Karpas-422 (cell line): ENCODE measurements around the gene CD2. TPM values are rescaled to one million over a fixed set of nuclear protein-coding genes. Genes with fewer than 3 reads are reported as not detected.

Experiments used
- DNase-seq: peaks from one replicate; pipeline ENCODE4 v3.0.0-alpha.2; 2015
- H2AFZ ChIP-seq: fragments of 200-600 bp; sonication (generic); 2 replicates; pipeline ENCODE4 v1.6.1; 2014; ENCODE audit warnings: antibody characterized with exemption, low read length, mixed read lengths
- H3K27ac ChIP-seq: fragments of 200-600 bp; sonication (generic); 2 replicates; pipeline ENCODE4 v1.5.1; 2014; ENCODE audit warnings: mild to moderate bottlenecking, low read length, moderate library complexity
- H3K27me3 ChIP-seq: fragments of 200-600 bp; sonication (generic); 2 replicates; pipeline ENCODE4 v1.6.1; 2014; ENCODE audit warnings: low read length, mixed read lengths
- H3K36me3 ChIP-seq: fragments of 200-600 bp; sonication (generic); 2 replicates; pipeline ENCODE4 v1.6.1; 2014; ENCODE audit warnings: low read length, mixed read lengths; ENCODE audit not compliant: insufficient read depth
- H3K4me1 ChIP-seq: fragments of 200-600 bp; sonication (generic); 2 replicates; pipeline ENCODE4 v1.6.1; 2014; ENCODE audit warnings: mild to moderate bottlenecking, low read length, mixed read lengths
- H3K4me2 ChIP-seq: fragments of 200-600 bp; sonication (generic); 2 replicates; pipeline ENCODE4 v1.6.1; 2014; ENCODE audit warnings: low read length, low read depth, mild to moderate bottlenecking; ENCODE audit not compliant: poor library complexity, severe bottlenecking
- H3K4me3 ChIP-seq: fragments of 200-600 bp; sonication (generic); 2 replicates; pipeline ENCODE4 v1.5.1; 2014; ENCODE audit warnings: mild to moderate bottlenecking, antibody characterized with exemption, low read length, mixed read lengths
- H3K79me2 ChIP-seq: fragments of 200-600 bp; sonication (generic); 2 replicates; pipeline ENCODE4 v1.6.1; 2014; ENCODE audit warnings: mild to moderate bottlenecking, low read length, mixed read lengths
- H3K9ac ChIP-seq: fragments of 200-600 bp; sonication (generic); 2 replicates; pipeline ENCODE4 v1.6.0; 2014; ENCODE audit warnings: low read length
- H3K9me2 ChIP-seq: fragments of 200-600 bp; sonication (generic), shearing (Covaris generic); replicated peaks from 2 replicates; pipeline ENCODE4 v1.6.0; 2014; ENCODE audit warnings: mild to moderate bottlenecking, low read length, moderate library complexity; ENCODE audit not compliant: insufficient read depth
- H3K9me3 ChIP-seq: fragments of 300-700, 200-600 bp; sonication (generic); 2 replicates; pipeline ENCODE4 v1.6.1; 2014; ENCODE audit warnings: low read length, mixed read lengths
- H4K20me1 ChIP-seq: fragments of 200-600 bp; sonication (generic); 2 replicates; pipeline ENCODE4 v1.6.1; 2014; ENCODE audit warnings: mild to moderate bottlenecking, antibody characterized with exemption, low read length, low read depth; ENCODE audit not compliant: insufficient read depth
- total RNA-seq: library from RNA; depleted of rRNA; stranded (reverse); fragments of >200 nt; shearing (Covaris generic); gene quantifications from 2 replicates; pipeline ENCODE4 v1.2.3, GENCODE V29; 2014; ENCODE audit warnings: low replicate concordance

The CD2 gene
- total RNA-seq, 1 experiment from 2014 or later: not detected

DNA sequence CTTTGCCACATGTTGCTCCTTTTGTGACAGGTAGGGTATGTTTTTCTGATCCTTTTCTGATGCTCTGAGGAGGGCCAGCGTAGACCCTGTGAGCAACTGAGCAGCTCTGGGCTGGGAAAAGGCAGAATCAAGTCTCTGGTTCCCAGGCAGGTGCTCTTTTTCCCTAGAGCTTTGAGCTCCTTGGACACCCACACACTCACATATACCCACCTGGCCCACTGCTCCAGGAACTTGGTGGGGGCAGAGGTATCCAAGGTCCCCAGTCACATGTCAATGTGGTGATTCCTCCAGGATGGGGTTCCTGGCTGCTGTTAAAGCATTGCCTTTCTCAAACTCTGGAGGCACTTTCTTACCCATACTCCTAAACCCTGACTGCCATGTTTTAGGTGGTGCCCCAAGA lies 5.4 kb downstream of the CD2 start:
- Histone ChIP-seq H3K9me3 (no peaks in the 10 kb centered on the region), H3K4me3 (no peak overlapping the region), H2AFZ (no peak overlapping the region), H3K4me1 (no peaks in the 10 kb centered on the region), H3K4me2 (no peak overlapping the region), H4K20me1 (no peaks in the 10 kb centered on the region), H3K9ac (no peak overlapping the region), H3K9me2 (no peaks in the 10 kb centered on the region), H3K79me2 (no peaks in the 10 kb centered on the region), H3K36me3 (no peaks in the 10 kb centered on the region), H3K27me3 (no peaks in the 10 kb centered on the region), H3K27ac (no peak overlapping the region)
- DNase-seq: no peak

DNA sequence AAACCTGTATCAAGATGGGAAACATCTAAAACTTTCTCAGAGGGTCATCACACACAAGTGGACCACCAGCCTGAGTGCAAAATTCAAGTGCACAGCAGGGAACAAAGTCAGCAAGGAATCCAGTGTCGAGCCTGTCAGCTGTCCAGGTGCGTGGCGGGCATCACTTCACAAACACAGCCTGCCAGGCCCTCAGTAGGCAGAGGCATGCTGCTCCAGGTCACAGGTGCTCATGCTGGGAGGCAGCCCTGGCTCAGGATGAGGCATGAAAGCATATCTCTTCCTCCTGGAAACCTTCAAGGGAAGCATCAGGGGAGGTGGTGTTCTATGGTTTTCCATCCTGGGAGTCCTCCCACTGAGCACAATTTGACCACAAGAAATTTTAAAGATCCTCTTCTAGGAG lies 6.3 kb downstream of the CD2 start:
- Histone ChIP-seq H3K27ac (no peak overlapping the region), H3K4me3 (no peak overlapping the region)

GRCh38 chr1:116760996-116761665 lies 6.9 kb downstream of the CD2 start:
- no peak overlapping the region for H3K4me2 ChIP-seq
- H3K27me3 ChIP-seq: no peaks in the 10 kb centered on the region
- no peak overlapping the region for H3K27ac ChIP-seq
- no peaks in the 10 kb centered on the region for H3K36me3 ChIP-seq
- no peak overlapping the region for H3K9ac ChIP-seq
- DNase-seq: no peak
- no peak overlapping the region for H3K4me3 ChIP-seq
- no peaks in the 10 kb centered on the region for H3K9me2 ChIP-seq
- H3K79me2 ChIP-seq: no peaks in the 10 kb centered on the region
- no peak overlapping the region for H2AFZ ChIP-seq
- no peaks in the 10 kb centered on the region for H3K9me3 ChIP-seq
- H4K20me1 ChIP-seq: no peaks in the 10 kb centered on the region
- no peaks in the 10 kb centered on the region for H3K4me1 ChIP-seq

More for the DNA sequence above, 6.3 kb downstream of the CD2 start:
- H3K4me1 ChIP-seq: no peaks in the 10 kb centered on the region
- no peak overlapping the region for H3K9ac ChIP-seq
- H3K79me2 ChIP-seq: no peaks in the 10 kb centered on the region
- H3K27me3 ChIP-seq: no peaks in the 10 kb centered on the region
- H2AFZ ChIP-seq: no peak overlapping the region
- no peak overlapping the region for H3K4me2 ChIP-seq
- no peaks in the 10 kb centered on the region for H3K36me3 ChIP-seq
- no peaks in the 10 kb centered on the region for H3K9me3 ChIP-seq
- H3K9me2 ChIP-seq: no peaks in the 10 kb centered on the region
- DNase-seq: no peak
- no peaks in the 10 kb centered on the region for H4K20me1 ChIP-seq

- H3K9me2 ChIP-seq: no peaks in the 10 kb centered on the region
- H3K4me3 ChIP-seq: no peak overlapping the region
- H3K4me2 ChIP-seq: no peak overlapping the region
- H2AFZ ChIP-seq: no peak overlapping the region
- H3K9me3 ChIP-seq: no peaks in the 10 kb centered on the region
- no peaks in the 10 kb centered on the region for H3K27me3 ChIP-seq
- H3K9ac ChIP-seq: no peak overlapping the region
- no peak overlapping the region for H3K27ac ChIP-seq
- no peak for DNase-seq
- H3K79me2 ChIP-seq: no peaks in the 10 kb centered on the region
- no peaks in the 10 kb centered on the region for H4K20me1 ChIP-seq
- no peaks in the 10 kb centered on the region for H3K36me3 ChIP-seq
- no peaks in the 10 kb centered on the region for H3K4me1 ChIP-seq
These were observed 8.1 kb downstream of the CD2 start for GRCh38 chr1:116762281-116762680.

DNA sequence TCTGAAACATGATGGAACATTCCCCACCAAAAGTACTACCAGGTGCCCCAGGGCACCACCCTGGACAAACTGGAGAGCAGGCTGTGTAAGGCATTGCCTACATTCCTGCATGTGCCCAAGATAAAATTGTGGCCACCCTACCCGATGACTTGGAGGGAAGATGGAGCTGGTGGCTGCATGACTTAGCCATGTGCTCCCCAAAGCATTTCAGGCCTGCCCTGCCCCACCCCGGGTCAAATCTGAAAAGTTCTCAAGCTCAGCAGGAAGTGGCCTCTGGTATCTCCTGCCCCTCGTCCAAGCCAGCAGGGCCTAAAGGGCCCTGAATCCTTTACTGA lies 8.5 kb downstream of the CD2 start:
- H2AFZ ChIP-seq: no peak overlapping the region
- H3K27me3 ChIP-seq: no peaks in the 10 kb centered on the region
- H4K20me1 ChIP-seq: no peaks in the 10 kb centered on the region
- no peak overlapping the region for H3K4me3 ChIP-seq
- no peaks in the 10 kb centered on the region for H3K9me2 ChIP-seq
- no peak overlapping the region for H3K4me2 ChIP-seq
- H3K9me3 ChIP-seq: no peaks in the 10 kb centered on the region
- no peak overlapping the region for H3K9ac ChIP-seq
- no peaks in the 10 kb centered on the region for H3K79me2 ChIP-seq
- DNase-seq: no peak
- H3K4me1 ChIP-seq: no peaks in the 10 kb centered on the region
- H3K27ac ChIP-seq: no peak overlapping the region
- H3K36me3 ChIP-seq: no peaks in the 10 kb centered on the region

GRCh38 chr1:116763116-116763786 lies 9.0 kb downstream of the CD2 start:
- no peak for DNase-seq
- H3K4me3 ChIP-seq: no peak overlapping the region
- H4K20me1 ChIP-seq: no peaks in the 10 kb centered on the region
- no peaks in the 10 kb centered on the region for H3K4me1 ChIP-seq
- H3K27me3 ChIP-seq: no peaks in the 10 kb centered on the region
- no peak overlapping the region for H3K27ac ChIP-seq
- no peaks in the 10 kb centered on the region for H3K36me3 ChIP-seq
- no peaks in the 10 kb centered on the region for H3K79me2 ChIP-seq
- no peaks in the 10 kb centered on the region for H3K9me2 ChIP-seq
- no peak overlapping the region for H2AFZ ChIP-seq
- H3K9me3 ChIP-seq: no peaks in the 10 kb centered on the region
- no peak overlapping the region for H3K4me2 ChIP-seq
- no peak overlapping the region for H3K9ac ChIP-seq

DNA sequence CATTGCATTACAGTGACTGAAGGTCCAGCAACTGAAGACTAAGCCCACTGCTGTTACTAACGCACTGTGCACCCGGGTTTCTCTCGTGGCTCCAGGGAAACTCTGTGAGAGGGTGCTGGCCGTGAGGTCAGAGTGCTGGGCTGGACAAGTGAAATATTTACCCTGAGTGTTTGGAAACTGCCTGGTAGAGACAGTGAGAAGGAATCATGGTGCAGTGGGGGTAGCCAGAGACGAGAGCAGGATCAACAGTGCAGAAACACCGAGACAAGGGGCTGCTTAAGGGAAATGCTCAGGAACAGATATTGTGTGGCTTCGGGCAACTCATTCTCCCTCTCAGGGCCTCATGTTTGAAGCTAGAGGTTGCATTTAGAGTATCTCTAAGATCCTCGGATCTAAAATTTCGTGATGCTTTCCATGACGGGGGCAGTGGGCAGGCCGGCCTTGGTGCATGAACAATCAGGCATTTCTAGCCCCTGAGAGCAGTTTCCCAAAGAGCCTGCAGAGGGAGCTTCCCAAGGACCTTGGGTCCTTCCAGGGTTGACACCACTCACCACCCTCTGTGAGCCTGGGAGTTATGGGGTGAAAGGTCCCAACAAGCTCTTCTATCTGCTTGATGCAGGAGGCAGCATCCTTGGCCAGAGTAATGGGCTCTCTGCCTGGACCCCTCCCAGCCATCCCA lies 9.7 kb downstream of the CD2 start:
- H3K36me3 ChIP-seq: no peaks in the 10 kb centered on the region

DNA sequence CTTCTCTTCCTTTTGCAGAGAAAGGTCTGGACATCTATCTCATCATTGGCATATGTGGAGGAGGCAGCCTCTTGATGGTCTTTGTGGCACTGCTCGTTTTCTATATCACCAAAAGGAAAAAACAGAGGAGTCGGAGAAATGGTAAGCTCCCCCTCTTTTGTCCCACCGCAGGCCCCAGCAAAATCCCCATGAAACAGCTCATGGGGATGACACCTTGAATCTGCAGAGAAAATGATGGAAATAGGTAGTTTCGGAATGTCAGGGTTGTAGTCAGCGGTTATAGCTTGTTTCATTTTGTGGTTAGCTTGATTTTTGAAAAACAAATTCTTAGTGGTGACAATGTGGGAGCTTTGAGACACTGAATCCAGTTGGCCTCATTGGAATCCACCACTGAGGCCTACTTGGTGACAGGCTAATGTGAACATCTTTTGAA lies 10.3 kb downstream of the CD2 start:
- Histone ChIP-seq H3K9ac (no peak overlapping the region), H3K27me3 (no peaks in the 10 kb centered on the region), H3K9me3 (no peaks in the 10 kb centered on the region), H3K4me3 (no peak overlapping the region), H3K9me2 (no peaks in the 10 kb centered on the region), H3K4me2 (no peak overlapping the region), H2AFZ (no peak overlapping the region), H3K27ac (no peak overlapping the region), H3K79me2 (no peaks in the 10 kb centered on the region), H3K4me1 (no peaks in the 10 kb centered on the region), H3K36me3 (no peaks in the 10 kb centered on the region), H4K20me1 (no peaks in the 10 kb centered on the region)
- no peak for DNase-seq

More for the DNA sequence above, 9.7 kb downstream of the CD2 start:
- Histone ChIP-seq H3K4me3 (no peak overlapping the region), H3K4me2 (no peak overlapping the region), H2AFZ (no peak overlapping the region), H3K27ac (no peak overlapping the region), H3K79me2 (no peaks in the 10 kb centered on the region), H3K4me1 (no peaks in the 10 kb centered on the region), H3K9ac (no peak overlapping the region), H3K27me3 (no peaks in the 10 kb centered on the region), H3K9me3 (no peaks in the 10 kb centered on the region), H3K9me2 (no peaks in the 10 kb centered on the region), H4K20me1 (no peaks in the 10 kb centered on the region)
- DNase-seq: peak; percentile 65
